ENCODE measurements around the gene ZNF217.
"Not testable (repeated sequence)": the region's sequence is repeated elsewhere in the genome, so short reads cannot be mapped to it uniquely, and the experiment has no call there.

- TF ChIP-seq POLR2A (IDR thresholded peaks at IDR 0.05), result not testable (repeated sequence)
- TF ChIP-seq, protein P1, sequence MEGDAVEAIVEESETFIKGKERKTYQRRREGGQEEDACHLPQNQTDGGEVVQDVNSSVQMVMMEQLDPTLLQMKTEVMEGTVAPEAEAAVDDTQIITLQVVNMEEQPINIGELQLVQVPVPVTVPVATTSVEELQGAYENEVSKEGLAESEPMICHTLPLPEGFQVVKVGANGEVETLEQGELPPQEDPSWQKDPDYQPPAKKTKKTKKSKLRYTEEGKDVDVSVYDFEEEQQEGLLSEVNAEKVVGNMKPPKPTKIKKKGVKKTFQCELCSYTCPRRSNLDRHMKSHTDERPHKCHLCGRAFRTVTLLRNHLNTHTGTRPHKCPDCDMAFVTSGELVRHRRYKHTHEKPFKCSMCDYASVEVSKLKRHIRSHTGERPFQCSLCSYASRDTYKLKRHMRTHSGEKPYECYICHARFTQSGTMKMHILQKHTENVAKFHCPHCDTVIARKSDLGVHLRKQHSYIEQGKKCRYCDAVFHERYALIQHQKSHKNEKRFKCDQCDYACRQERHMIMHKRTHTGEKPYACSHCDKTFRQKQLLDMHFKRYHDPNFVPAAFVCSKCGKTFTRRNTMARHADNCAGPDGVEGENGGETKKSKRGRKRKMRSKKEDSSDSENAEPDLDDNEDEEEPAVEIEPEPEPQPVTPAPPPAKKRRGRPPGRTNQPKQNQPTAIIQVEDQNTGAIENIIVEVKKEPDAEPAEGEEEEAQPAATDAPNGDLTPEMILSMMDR (IDR thresholded peaks at IDR 0.05), result not testable (repeated sequence)
Observed at GRCh38 chr20:53562104-53562764, 31.4 kb downstream of the ZNF217 start.
